H1 (cell line): ENCODE data around the gene PHACTR1. TPM values are rescaled to one million over a fixed set of nuclear protein-coding genes. Genes with fewer than 3 reads are reported as not detected.

Source experiments
- CTCF ChIA-PET: fragments of 300-600 bp; sonication (Branson Sonifier 250); formaldehyde crosslinking; loops from one replicate; lab custom pipeline; 2021; ENCODE audit not compliant: partially characterized antibody; lab: Charles Lee
- POLR2A ChIA-PET: fragments of 300-600 bp; sonication (Branson Sonifier 250); formaldehyde crosslinking; loops from one replicate; lab custom pipeline; 2021; ENCODE audit warnings: inconsistent platforms; ENCODE audit not compliant: partially characterized antibody; lab: Charles Lee
- DNase-seq, 2 experiments: peaks; one replicate each; pipeline versions ENCODE4 v3.0.0 to v3.0.0-alpha.2; 2010 to 2022; ENCODE audit warnings: low spot score in 2 of 2, low read depth in 1 of 2, mixed read lengths in 1 of 2
- FAIRE-seq: peaks from 2 replicates; lab custom pipeline; 2011; peaks lifted over from hg19 to GRCh38; lab: Jason Lieb, UNC
- H2AFZ ChIP-seq: 2 replicates; pipeline ENCODE4 v1.8.1; 2012; ENCODE audit warnings: low read length, inconsistent platforms
- H2AK5ac ChIP-seq: 2 replicates; pipeline ENCODE4 v1.6.1; 2013; ENCODE audit warnings: low read depth, low read length
- H2BK120ac ChIP-seq: replicated peaks from 2 replicates; pipeline ENCODE3; 2013; ENCODE audit warnings: low read depth, low read length, inconsistent platforms
- H2BK12ac ChIP-seq: 2 replicates; pipeline ENCODE4 v1.6.1; 2013; ENCODE audit warnings: low read depth, low read length
- H2BK15ac ChIP-seq: 2 replicates; pipeline ENCODE4 v1.6.1; 2013; ENCODE audit warnings: low read length
- H2BK20ac ChIP-seq: 2 replicates; pipeline ENCODE4 v1.6.1; 2013; ENCODE audit warnings: low read length
- H2BK5ac ChIP-seq: 2 replicates; pipeline ENCODE4 v1.6.1; 2013; ENCODE audit warnings: low read depth, low read length
- H3K14ac ChIP-seq: 2 replicates; pipeline ENCODE4 v1.6.1; 2013; ENCODE audit warnings: inconsistent platforms; ENCODE audit not compliant: insufficient read length
- H3K18ac ChIP-seq: 2 replicates; pipeline ENCODE4 v1.6.1; 2013; ENCODE audit warnings: low read length; ENCODE audit errors: extremely low read depth
- H3K23ac ChIP-seq: 2 replicates; pipeline ENCODE4 v1.6.1; 2013; ENCODE audit warnings: inconsistent platforms; ENCODE audit not compliant: insufficient read length
- H3K23me2 ChIP-seq: 2 replicates; pipeline ENCODE4 v1.6.1; 2013; ENCODE audit warnings: low read depth, low read length
- H3K27ac ChIP-seq: 2 replicates; pipeline ENCODE4 v1.6.1; 2011; ENCODE audit warnings: low read depth, low read length, inconsistent platforms
- H3K27me3 ChIP-seq, 4 experiments: replicated peaks in 1 of 4; 1 replicate in 1 of 4; 2 replicates in 3 of 4; pipeline versions ENCODE4 v1.6.1 to v1.8.1; 2011 to 2013; ENCODE audit warnings: low read length in 3 of 4, mild to moderate bottlenecking in 3 of 4, inconsistent platforms in 2 of 4, mixed read lengths in 2 of 4, moderate library complexity in 1 of 4; ENCODE audit not compliant: control insufficient read depth in 3 of 4, insufficient read depth in 3 of 4; ENCODE audit errors: extremely low read depth in 1 of 4
- H3K36me3 ChIP-seq, 4 experiments: 2 replicates each; pipeline versions ENCODE4 v1.6.1 to v1.8.1; 2011 to 2013; ENCODE audit warnings: mild to moderate bottlenecking in 4 of 4, low read length in 3 of 4, moderate library complexity in 2 of 4, control low read depth in 1 of 4, inconsistent platforms in 1 of 4; ENCODE audit not compliant: insufficient read depth in 4 of 4, control insufficient read depth in 2 of 4
- H3K4ac ChIP-seq: replicated peaks from 2 replicates; pipeline ENCODE3; 2013; ENCODE audit warnings: low read length, low read depth, mixed read lengths, inconsistent platforms; ENCODE audit not compliant: insufficient read length
- H3K4me1 ChIP-seq, 4 experiments: replicated peaks in 1 of 4; 1 replicate in 1 of 4; 2 replicates in 3 of 4; pipeline versions ENCODE4 v1.6.1 to v1.8.1; 2011 to 2013; ENCODE audit warnings: low read length in 3 of 4, inconsistent platforms in 2 of 4, mixed read lengths in 1 of 4; ENCODE audit not compliant: insufficient read depth in 4 of 4, control insufficient read depth in 3 of 4
- H3K4me2 ChIP-seq, 2 experiments: 2 replicates each; pipeline versions ENCODE4 v1.6.1 to v1.8.1; 2011 to 2013; ENCODE audit warnings: low read depth in 2 of 2, low read length in 2 of 2, control low read depth in 1 of 2, inconsistent platforms in 1 of 2, mild to moderate bottlenecking in 1 of 2; ENCODE audit not compliant: insufficient read depth in 1 of 2
- H3K4me3 ChIP-seq, 4 experiments: fragments of 200-600, 300-600 bp in 1 of 4; sonication (generic), shearing (Covaris generic), sonication (Bioruptor Twin) in 1 of 4; 2 replicates each; pipeline versions ENCODE4 v1.5.1 to v1.8.1; 2011 to 2016; ENCODE audit warnings: low read length in 4 of 4, low read depth in 3 of 4, control low read depth in 2 of 4, inconsistent platforms in 2 of 4, mild to moderate bottlenecking in 2 of 4, mixed read lengths in 1 of 4, moderate library complexity in 1 of 4; ENCODE audit not compliant: insufficient read depth in 2 of 4; ENCODE audit errors: extremely low read depth in 1 of 4
- H3K56ac ChIP-seq: replicated peaks from 2 replicates; pipeline ENCODE3; 2013; ENCODE audit warnings: low read depth, mild to moderate bottlenecking, mixed read lengths, low read length, inconsistent platforms; ENCODE audit not compliant: insufficient read length
- H3K79me1 ChIP-seq: 2 replicates; pipeline ENCODE4 v1.6.1; 2013; ENCODE audit warnings: low read depth, low read length, control low read depth
- H3K79me2 ChIP-seq, 2 experiments: 2 replicates each; pipeline versions ENCODE4 v1.6.1 to v1.8.1; 2012 to 2013; ENCODE audit warnings: low read length in 2 of 2, mild to moderate bottlenecking in 2 of 2, inconsistent platforms in 1 of 2; ENCODE audit not compliant: insufficient read depth in 2 of 2, control insufficient read depth in 1 of 2
- H3K9ac ChIP-seq, 4 experiments: replicated peaks in 1 of 4; 1 replicate in 1 of 4; 2 replicates in 3 of 4; pipeline versions ENCODE4 v1.6.1 to v1.8.1; 2011 to 2013; ENCODE audit warnings: low read depth in 3 of 4, low read length in 3 of 4, control low read depth in 2 of 4, mild to moderate bottlenecking in 2 of 4, moderate library complexity in 2 of 4, inconsistent platforms in 1 of 4; ENCODE audit errors: extremely low read depth in 1 of 4
- H3K9me3 ChIP-seq, 2 experiments: 2 replicates each; pipeline versions ENCODE4 v1.6.1 to v1.8.1; 2012 to 2013; ENCODE audit warnings: mild to moderate bottlenecking in 2 of 2, moderate library complexity in 2 of 2, control low read depth in 1 of 2, inconsistent platforms in 1 of 2, low read depth in 1 of 2, low read length in 1 of 2, mixed read lengths in 1 of 2; ENCODE audit not compliant: insufficient read depth in 2 of 2
- H4K20me1 ChIP-seq, 2 experiments: replicated peaks in 1 of 2; 2 replicates each; pipeline versions ENCODE3 to v1.8.1; 2011 to 2013; ENCODE audit warnings: inconsistent platforms in 2 of 2, low read length in 2 of 2, mild to moderate bottlenecking in 1 of 2; ENCODE audit not compliant: insufficient read depth in 2 of 2, control insufficient read depth in 1 of 2
- H4K5ac ChIP-seq: 2 replicates; pipeline ENCODE4 v1.6.1; 2013; ENCODE audit warnings: low read length, low read depth, mixed read lengths, inconsistent platforms; ENCODE audit not compliant: insufficient read length
- H4K8ac ChIP-seq: 2 replicates; pipeline ENCODE4 v1.8.0; 2013; ENCODE audit warnings: mild to moderate bottlenecking, moderate library complexity, low read length, inconsistent platforms; ENCODE audit not compliant: insufficient read depth; ENCODE audit errors: extremely low read depth
- H4K91ac ChIP-seq: replicated peaks from 2 replicates; pipeline ENCODE3; 2013; ENCODE audit warnings: low read length, mixed read lengths, inconsistent platforms; ENCODE audit not compliant: insufficient read length
- CBX8 ChIP-seq: fragments of 300-800, 300-1000 bp; sonication (generic); IDR thresholded peaks from 2 replicates; pipeline ENCODE4 v1.7.1; 2016; ENCODE audit warnings: low read depth, low read length, borderline replicate concordance
- CHD2 ChIP-seq: IDR thresholded peaks from 2 replicates; pipeline ENCODE4 v1.6.1; 2012; ENCODE audit warnings: low read length, improper control_type of control experiment
- CREB1 ChIP-seq: IDR thresholded peaks from 2 replicates; pipeline ENCODE4 v1.6.1; 2012; ENCODE audit warnings: inconsistent platforms
- CTCF ChIP-seq, 3 experiments: IDR thresholded peaks; 1 replicate in 2 of 3; 2 replicates in 1 of 3; pipeline versions ENCODE4 v1.5.1 to v1.6.1; 2011; ENCODE audit warnings: low read length in 3 of 3, mild to moderate bottlenecking in 3 of 3, inconsistent platforms in 2 of 3, low read depth in 1 of 3, moderate library complexity in 1 of 3; ENCODE audit not compliant: insufficient read depth in 1 of 3; ENCODE audit errors: control extremely low read depth in 1 of 3
- EZH2 ChIP-seq: fragments of 200-600 bp; sonication (generic); IDR thresholded peaks from 2 replicates; pipeline ENCODE4 v1.7.1; 2012; ENCODE audit warnings: low read depth, mild to moderate bottlenecking, moderate library complexity, low read length, inconsistent platforms; ENCODE audit not compliant: severe bottlenecking
- KDM1A ChIP-seq: fragments of 200-600, 300-600 bp; sonication (generic); IDR thresholded peaks from 2 replicates; pipeline ENCODE4 v1.7.1; 2016; ENCODE audit warnings: mild to moderate bottlenecking, low read length, borderline replicate concordance
- NRF1 ChIP-seq: IDR thresholded peaks from 2 replicates; pipeline ENCODE4 v1.6.1; 2011; ENCODE audit warnings: mild to moderate bottlenecking, low read depth, low read length, improper control_type of control experiment
- POLR2A ChIP-seq, 2 experiments: IDR thresholded peaks; 1 replicate in 1 of 2; 2 replicates in 1 of 2; pipeline ENCODE4 v1.6.1; 2011; ENCODE audit warnings: low read depth in 2 of 2, low read length in 2 of 2, mild to moderate bottlenecking in 2 of 2; ENCODE audit errors: control extremely low read depth in 1 of 2
- SP4 ChIP-seq: IDR thresholded peaks from 2 replicates; pipeline ENCODE4 v1.6.1; 2012; ENCODE audit warnings: low read length, inconsistent platforms
- TAF7 ChIP-seq: optimal IDR thresholded peaks from 2 replicates; pipeline ENCODE3; 2011; ENCODE audit warnings: low read depth, mild to moderate bottlenecking, inconsistent platforms, low read length, moderate library complexity, borderline replicate concordance
- WGBS, 2 experiments: shearing (Covaris generic) in 1 of 2; methylation state at CpG; one replicate each; pipeline versions ENCODE4 v1.1.6 to v1.1.7; 2013 to 2015; ENCODE audit warnings: low lambda C conversion rate in 2 of 2, mixed read lengths in 2 of 2, inconsistent platforms in 1 of 2, low coverage in 1 of 2, missing lambda C conversion rate in 1 of 2; ENCODE audit not compliant: insufficient replicate concordance in 2 of 2, insufficient coverage in 1 of 2, insufficient read length in 1 of 2; ENCODE audit errors: extremely low coverage in 1 of 2, missing lambda C conversion rate in 1 of 2; 5-methylcytosine and 5-hydroxymethylcytosine counted together
- polyA plus RNA-seq, 7 experiments: library from polyadenylated mRNA; depleted of rRNA in 3 of 7; stranded (reverse) in 5 of 7; unstranded in 2 of 7; fragments of >200 nt in 5 of 7; fragments of 200-250 nt in 2 of 7; gene quantifications; 1 replicate in 5 of 7; 2 replicates in 1 of 7; 4 replicates in 1 of 7; pipeline versions ENCODE4 v1.2.1 to v1.2.3, GENCODE V29; 2011 to 2013; ENCODE audit warnings: missing spikeins in 2 of 7, mixed read lengths in 2 of 7
- total RNA-seq: library from RNA; stranded (reverse); fragmentation: NEBNext Ultra II Directional; extraction: Animal tissue kit (Norgen Biotek cat#: 25700); gene quantifications from 2 replicates; pipeline ENCODE4 v1.2.1, GENCODE V29; 2021

The PHACTR1 gene
- total and polyA plus RNA-seq, 2 of the 8 experiments (the other 6 are each of a cell fraction or from before 2014, with no cell fraction given) = 3.9 to 17.1 TPM

DNA sequence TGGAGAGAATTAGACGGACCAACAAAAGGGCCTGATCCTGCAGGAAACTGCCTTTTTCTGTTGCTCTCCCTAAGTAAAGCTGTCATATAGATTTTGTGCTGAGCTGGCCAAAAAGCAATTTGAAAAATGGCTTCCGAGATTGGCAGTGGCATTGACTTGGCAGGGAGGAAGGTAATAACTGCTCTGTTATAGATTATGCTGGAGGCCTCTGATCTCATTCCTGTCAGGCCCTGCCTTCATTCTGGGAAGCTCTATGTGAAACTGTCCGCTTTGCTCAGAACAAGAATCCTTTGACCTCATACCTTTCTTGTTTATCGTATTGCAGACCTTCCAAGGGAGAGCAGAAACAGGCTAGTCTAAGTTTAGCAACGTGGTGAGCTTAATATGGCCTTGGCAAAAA lies 234.4 kb downstream of the PHACTR1 start:
- Histone ChIP-seq H3K23ac (no peak overlapping the region), H3K9me3 (no peaks in the 10 kb centered on the region), H3K4me2 (no peak overlapping the region), H4K8ac (no peak overlapping the region), H3K4me1 (peaks cover 2 to 7% (median 4%) of the 10 kb centered on the region in 4 experiments; a peak in 5 of 7 replicates), H3K27me3 (peaks cover 0 to 18% (median 7%) of the 10 kb centered on the region in 4 experiments; a peak in 6 of 7 replicates), H3K56ac (no peak overlapping the region), H2BK15ac (no peak overlapping the region), H3K79me1 (no peaks in the 10 kb centered on the region), H4K91ac (no peak overlapping the region), H2BK120ac (no peak overlapping the region), H3K79me2 (no peaks in the 10 kb centered on the region), H2BK12ac (no peak overlapping the region), H2AFZ (no peak overlapping the region), H2BK5ac (no peak overlapping the region), H4K5ac (no peak overlapping the region), H3K27ac (no peak overlapping the region), H3K36me3 (no peaks in the 10 kb centered on the region), H3K4me3 (no peak overlapping the region), H2AK5ac (no peak overlapping the region), H3K18ac (no peak overlapping the region), H3K14ac (no peak overlapping the region), H2BK20ac (no peak overlapping the region), H4K20me1 (peaks cover 0 to under 1% of the 10 kb centered on the region in 2 experiments), H3K9ac (no peak overlapping the region), H3K4ac (no peak overlapping the region), H3K23me2 (no peaks in the 10 kb centered on the region)
- no peak for FAIRE-seq
- WGBS, 2 experiments = 85% methylated on average over 5 of the region's 5 CpGs; no CpG with 5 or more reads in 1 of the 2 experiments
- TF ChIP-seq NRF1 (no peak), SP4 (no peak), CREB1 (no peak), POLR2A (IDR thresholded peaks at IDR 0.05; ENCODE audit: control extremely low read depth in 1 of 2, low read depth in 2 of 2, low read length in 2 of 2) (no peak), CBX8 (no peak), EZH2 (no peak), CTCF (IDR thresholded peaks at IDR 0.05; ENCODE audit: control extremely low read depth in 1 of 3, insufficient read depth in 1 of 3, low read depth in 1 of 3, low read length in 3 of 3) (no peak), TAF7 (no peak), KDM1A (no peak), CHD2 (no peak)
- ChIA-PET POLR2A (interaction anchor here (1.3 kb wide), 1 partner anchor 12 kb away, joined by 3 read pairs; no protein-coding TSS in a partner anchor), CTCF (interaction anchor here (0.6 to 1.5 kb wide), 4 partner anchors 37 to 318 kb away, joined by 3 to 4 read pairs (median 3); no protein-coding TSS in a partner anchor)
- no peak for DNase-seq
